K562 (cell line): ENCODE results near the gene IGFBP7. TPM values are rescaled to one million over a fixed set of nuclear protein-coding genes. Genes with fewer than 3 reads are reported as not detected.

Experiments
- ATAC-seq: fragments of 200-7000 bp; cut with Tn5 transposase; 3 replicates; pipeline ENCODE4 v1.9.1; 2020; ENCODE audit warnings: moderate library complexity
- BruUV-seq: library from RNA; stranded (reverse); fragments of 400-500 nt; replicated peaks from 2 replicates; lab custom pipeline; 2021; lab: Mats Ljungman, UMichigan
- CTCF ChIA-PET: fragments of 300-600 bp; formaldehyde crosslinking; extraction: SDS; loops from one replicate; lab custom pipeline; 2021; ENCODE audit warnings: low intra/inter-chr PET ratio; lab: Yijun Ruan, JAX
- POLR2A ChIA-PET: fragments of 300-600, 350-650 bp; sonication (Branson Sonifier 250); formaldehyde crosslinking; extraction: SDS; loops from one replicate; lab custom pipeline; 2021; ENCODE audit warnings: antibody characterized with exemption, inconsistent platforms; lab: Yijun Ruan, JAX
- DNase-seq, 4 experiments: peaks; one replicate each; pipeline versions ENCODE4 v3.0.0 to v3.0.0-alpha.2; 2011 to 2018; ENCODE audit warnings: low spot score in 3 of 4, mixed read lengths in 3 of 4; ENCODE audit errors: extremely low read depth in 1 of 4
- FAIRE-seq: peaks from 2 replicates; lab custom pipeline; 2011; peaks lifted over from hg19 to GRCh38; lab: Jason Lieb, UNC
- H2AFZ ChIP-seq: 2 replicates; pipeline ENCODE4 v1.6.0; 2011; ENCODE audit warnings: low read depth, low read length, control low read depth, inconsistent platforms
- H3K27ac ChIP-seq: fragments of 200-600 bp; 3 replicates; pipeline ENCODE4 v1.8.0; 2011; ENCODE audit warnings: low read depth, mild to moderate bottlenecking, control low read depth, inconsistent platforms, low read length, moderate library complexity, mixed read lengths; ENCODE audit errors: extremely low read depth
- H3K27me3 ChIP-seq, 2 experiments: fragments of 300-600 bp in 1 of 2; 2 replicates in 1 of 2; 3 replicates in 1 of 2; pipeline versions ENCODE4 v1.6.0 to v1.8.0; 2011; ENCODE audit warnings: inconsistent platforms in 2 of 2, low read length in 2 of 2, mild to moderate bottlenecking in 1 of 2, mixed read lengths in 1 of 2, moderate library complexity in 1 of 2; ENCODE audit not compliant: control insufficient read depth in 2 of 2, insufficient read depth in 2 of 2
- H3K36me3 ChIP-seq: fragments of 300-600 bp; 3 replicates; pipeline ENCODE4 v1.8.0; 2011; ENCODE audit warnings: mild to moderate bottlenecking, low read length, inconsistent platforms; ENCODE audit not compliant: control insufficient read depth, insufficient read depth
- H3K4me1 ChIP-seq, 2 experiments: fragments of 200-600 bp in 1 of 2; replicated peaks in 1 of 2; 2 replicates in 1 of 2; 3 replicates in 1 of 2; pipeline versions ENCODE4 v1.5.1 to v1.8.0; 2011; ENCODE audit warnings: inconsistent platforms in 2 of 2, low read length in 2 of 2, mild to moderate bottlenecking in 1 of 2, mixed read lengths in 1 of 2, moderate library complexity in 1 of 2; ENCODE audit not compliant: control insufficient read depth in 2 of 2, insufficient read depth in 2 of 2
- H3K4me2 ChIP-seq: 2 replicates; pipeline ENCODE4 v1.6.1; 2011; ENCODE audit warnings: low read length, control low read depth, inconsistent platforms, mixed read lengths; ENCODE audit not compliant: insufficient read depth
- H3K4me3 ChIP-seq: fragments of 200-600 bp; sonication (generic), shearing (Covaris generic); 2 replicates; pipeline ENCODE4 v1.5.1; 2016; ENCODE audit warnings: control low read depth, inconsistent platforms
- H3K79me2 ChIP-seq: fragments of 200-600 bp; 3 replicates; pipeline ENCODE4 v1.8.0; 2011; ENCODE audit warnings: low read length, inconsistent platforms; ENCODE audit not compliant: control insufficient read depth, insufficient read depth
- H3K9ac ChIP-seq, 2 experiments: 2 replicates each; pipeline versions ENCODE4 v1.6.0 to v1.6.1; 2011; ENCODE audit warnings: low read depth in 2 of 2, low read length in 2 of 2, control low read depth in 1 of 2, inconsistent platforms in 1 of 2, mild to moderate bottlenecking in 1 of 2, mixed read lengths in 1 of 2; ENCODE audit not compliant: insufficient read depth in 1 of 2
- H3K9me1 ChIP-seq: one replicate; pipeline ENCODE4 v1.6.0; 2011; ENCODE audit warnings: inconsistent platforms, mild to moderate bottlenecking, low read length, moderate library complexity; ENCODE audit not compliant: control insufficient read depth, insufficient read depth
- H3K9me3 ChIP-seq: replicated peaks from 2 replicates; pipeline ENCODE4 v1.5.1; 2011; ENCODE audit warnings: low read depth, low read length, inconsistent platforms; ENCODE audit not compliant: control insufficient read depth, insufficient read depth
- H4K20me1 ChIP-seq: replicated peaks from 2 replicates; pipeline ENCODE4 v1.6.1; 2011; ENCODE audit warnings: low read length, inconsistent platforms, mixed read lengths; ENCODE audit not compliant: control insufficient read depth, insufficient read depth
- BMI1 ChIP-seq: fragments of 150-350 bp; IDR thresholded peaks from 2 replicates; pipeline ENCODE4 v1.6.1; 2014; ENCODE audit warnings: low read length
- CCNT2 ChIP-seq: IDR thresholded peaks from 2 replicates; pipeline ENCODE4 v1.6.1; 2011; ENCODE audit warnings: borderline replicate concordance, low read depth, mild to moderate bottlenecking, moderate library complexity, mixed read lengths, low read length; ENCODE audit not compliant: insufficient read length; ENCODE audit errors: extremely low read depth
- MCM5 ChIP-seq: fragments of 450-650 bp; IDR thresholded peaks from 2 replicates; pipeline ENCODE4 v1.6.1; 2016; ENCODE audit warnings: low read depth
- NCOR1 ChIP-seq: fragments of 450-650 bp; IDR thresholded peaks from 2 replicates; pipeline ENCODE4 v1.6.1; 2016; ENCODE audit warnings: mild to moderate bottlenecking, moderate library complexity
- NFE2 ChIP-seq: IDR thresholded peaks from 2 replicates; pipeline ENCODE4 v1.6.1; 2014; ENCODE audit warnings: antibody characterized with exemption, low read depth
- NR1H2 ChIP-seq: sonication (generic); formaldehyde crosslinking; IDR thresholded peaks from 2 replicates; pipeline ENCODE4 v1.4.0; 2020; ENCODE audit warnings: mild to moderate bottlenecking, missing genetic modification reagents
- NUFIP1 ChIP-seq: fragments of 450-650 bp; IDR thresholded peaks from 2 replicates; pipeline ENCODE4 v1.6.1; 2018; ENCODE audit not compliant: partially characterized antibody
- OTX1 ChIP-seq: fragments of 450-650 bp; formaldehyde crosslinking; IDR thresholded peaks from 2 replicates; pipeline ENCODE4 v1.4.0; 2022; ENCODE audit warnings: mild to moderate bottlenecking
- PCBP1 ChIP-seq: fragments of 200-400 bp; formaldehyde crosslinking; IDR thresholded peaks from 2 replicates; pipeline ENCODE4 v1.6.1; 2018; ENCODE audit warnings: mild to moderate bottlenecking, low read depth, low read length; ENCODE audit not compliant: poor library complexity, severe bottlenecking
- SMAD2 ChIP-seq: fragments of 150-350 bp; IDR thresholded peaks from 2 replicates; pipeline ENCODE4 v1.6.1; 2014; ENCODE audit warnings: low read depth, mild to moderate bottlenecking, low read length
- TGIF2 ChIP-seq: sonication (generic); formaldehyde crosslinking; IDR thresholded peaks from 2 replicates; pipeline ENCODE4 v1.8.1; 2022; ENCODE audit warnings: mild to moderate bottlenecking, missing genetic modification reagents, moderate library complexity
- YY1 ChIP-seq, 3 experiments: IDR thresholded peaks; 2 replicates each; pipeline ENCODE4 v1.6.1; 2011; ENCODE audit warnings: low read length in 2 of 3, mild to moderate bottlenecking in 2 of 3, moderate library complexity in 2 of 3, borderline replicate concordance in 1 of 3, control low read depth in 1 of 3, low read depth in 1 of 3; ENCODE audit not compliant: insufficient read depth in 3 of 3, insufficient replicate concordance in 2 of 3, control insufficient read depth in 1 of 3, insufficient read length in 1 of 3; ENCODE audit errors: extremely low read depth in 1 of 3
- ZBTB7A ChIP-seq: IDR thresholded peaks from 2 replicates; pipeline ENCODE4 v1.6.1; 2011; ENCODE audit warnings: low read depth, mild to moderate bottlenecking, low read length, moderate library complexity, borderline replicate concordance; ENCODE audit not compliant: control insufficient read depth
- ZNF140 ChIP-seq: fragments of 250-450 bp; sonication (Bioruptor Pico); IDR thresholded peaks from 2 replicates; pipeline ENCODE4 v1.8.0; 2021; ENCODE audit warnings: moderate library complexity, mild to moderate bottlenecking, inconsistent platforms
- ZNF764 ChIP-seq: fragments of 250-450 bp; sonication (Bioruptor Pico); IDR thresholded peaks from 2 replicates; pipeline ENCODE4 v1.4.0; 2020; ENCODE audit warnings: low read depth, mild to moderate bottlenecking, moderate library complexity
- ZNF785 ChIP-seq: fragments of 250-450 bp; sonication (Bioruptor Pico); IDR thresholded peaks from 2 replicates; pipeline ENCODE4 v1.4.0; 2020; ENCODE audit warnings: mild to moderate bottlenecking
- WGBS: fragments of 100-300 bp; shearing (Covaris generic); methylation state at CpG from one replicate; pipeline ENCODE4 v1.1.6; 2016; ENCODE audit warnings: low coverage, mixed read lengths; ENCODE audit not compliant: insufficient coverage; ENCODE audit errors: missing lambda C conversion rate; 5-methylcytosine and 5-hydroxymethylcytosine counted together
- in situ Hi-C: fragments of 300-500 bp; cut with MboI; formaldehyde crosslinking; loops from 4 replicates; pipeline ENCODE4 v1.15.0; 2018; ENCODE audit warnings: inconsistent platforms, mixed read lengths
- intact Hi-C: fragments of 100-400 bp; cut with micrococcal nuclease; formaldehyde crosslinking; loops from 2 replicates; pipeline ENCODE4 v1.14.2; 2022
- polyA plus RNA-seq, 8 experiments: library from polyadenylated mRNA; depleted of rRNA in 4 of 8; stranded (reverse) in 5 of 8; unstranded in 3 of 8; fragments of >200 nt; fragmentation: Nextera tagmentation in 2 of 8; fragmentation: Illumina TruSeq in 1 of 8; extraction: Ambion mirVana in 2 of 8; extraction: Trizol in 1 of 8; gene quantifications; 2 replicates each; pipeline versions ENCODE4 v1.2.1 to v1.2.3, GENCODE V29; 2011 to 2014; ENCODE audit warnings: inconsistent platforms in 1 of 8, missing spikeins in 1 of 8
- total RNA-seq, 7 experiments: library from RNA; depleted of rRNA in 6 of 7; stranded (reverse); fragments of >200 nt in 6 of 7; fragmentation: Illumina TruSeq in 2 of 7; extraction: Trizol in 2 of 7; gene quantifications; 2 replicates each; pipeline versions ENCODE4 v1.2.1 to v1.2.3, GENCODE V29; 2011 to 2021; ENCODE audit warnings: low replicate concordance in 1 of 7
- TF ChIP-seq, protein P1 (sequence below): sonication (generic); formaldehyde crosslinking; IDR thresholded peaks from 2 replicates; pipeline ENCODE4 v1.8.0; 2022; ENCODE audit warnings: mild to moderate bottlenecking, missing genetic modification reagents

The IGFBP7 gene
- total and polyA plus RNA-seq, 9 of the 15 experiments (the other 6 are each of a cell fraction or from before 2014, with no cell fraction given) = 0.27 to 0.49 (median 0.29) TPM; not detected in 6

DNA sequence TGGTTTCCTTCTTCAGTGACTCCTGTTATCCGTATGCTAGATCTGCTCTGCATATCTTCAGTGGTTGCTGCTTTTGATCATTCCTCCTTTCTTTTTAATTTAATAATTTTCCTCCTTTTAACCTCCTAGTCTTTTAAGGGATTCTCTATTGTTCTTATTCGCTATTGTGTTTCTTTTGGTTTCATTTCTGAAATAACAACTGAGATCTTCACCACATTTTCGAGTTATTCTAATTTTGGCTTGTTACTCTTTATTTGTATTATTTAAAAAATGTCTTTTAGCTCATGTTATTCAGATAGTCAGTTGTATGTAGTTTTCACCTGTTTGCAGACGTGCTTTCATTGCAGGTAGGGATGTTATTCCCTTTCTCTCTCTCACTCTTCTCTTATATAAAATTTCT is 24.9 kb downstream of the IGFBP7 start:
- BruUV-seq = no TSS peak
- intact Hi-C loops (no loop called here), in situ Hi-C loops (no loop called here)
- H3K27ac ChIP-seq = no peak overlapping the region
- no peak overlapping the region for H3K9ac ChIP-seq
- ChIA-PET CTCF (no interaction called here), POLR2A (no interaction called here)
- no peaks in the 10 kb centered on the region for H4K20me1 ChIP-seq
- TF ChIP-seq YY1 (IDR thresholded peaks at IDR 0.05; ENCODE audit: borderline replicate concordance in 1 of 3, control insufficient read depth in 1 of 3, extremely low read depth in 1 of 3, insufficient read depth in 3 of 3, insufficient read length in 1 of 3, insufficient replicate concordance in 2 of 3, low read depth in 1 of 3, low read length in 2 of 3) = no peak
- TF ChIP-seq CCNT2 = no peak
- TF ChIP-seq MCM5 = no peak
- TF ChIP-seq OTX1 (CRISPR knock-in tag) = no peak
- no peak for TF ChIP-seq NR1H2 (CRISPR knock-in tag)
- no peak for TF ChIP-seq NFE2
- no peak for TF ChIP-seq ZNF140
- TF ChIP-seq BMI1 = no peak
- no peak for TF ChIP-seq PCBP1
- TF ChIP-seq TGIF2 (CRISPR knock-in tag) = no peak
- TF ChIP-seq ZNF785 = no peak
- TF ChIP-seq, protein P1, sequence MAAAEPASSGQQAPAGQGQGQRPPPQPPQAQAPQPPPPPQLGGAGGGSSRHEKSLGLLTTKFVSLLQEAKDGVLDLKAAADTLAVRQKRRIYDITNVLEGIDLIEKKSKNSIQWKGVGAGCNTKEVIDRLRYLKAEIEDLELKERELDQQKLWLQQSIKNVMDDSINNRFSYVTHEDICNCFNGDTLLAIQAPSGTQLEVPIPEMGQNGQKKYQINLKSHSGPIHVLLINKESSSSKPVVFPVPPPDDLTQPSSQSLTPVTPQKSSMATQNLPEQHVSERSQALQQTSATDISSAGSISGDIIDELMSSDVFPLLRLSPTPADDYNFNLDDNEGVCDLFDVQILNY (CRISPR knock-in tag) = no peak
- TF ChIP-seq NCOR1 = no peak
- no peak for TF ChIP-seq NUFIP1
- no peak for TF ChIP-seq ZNF764
- no peak for TF ChIP-seq SMAD2
- TF ChIP-seq ZBTB7A = no peak
- ATAC-seq (no peak), FAIRE-seq (no peak), DNase-seq (no peak)
- H3K4me2 ChIP-seq = no peak overlapping the region
- H3K4me3 ChIP-seq = no peak overlapping the region
- no peaks in the 10 kb centered on the region for H3K9me1 ChIP-seq
- 0% methylated on average over 4 of the region's 4 CpGs for WGBS
- no peaks in the 10 kb centered on the region for H3K9me3 ChIP-seq
- no peaks in the 10 kb centered on the region for H3K79me2 ChIP-seq
- H3K36me3 ChIP-seq = no peaks in the 10 kb centered on the region
- H2AFZ ChIP-seq = no peak overlapping the region
- no peaks in the 10 kb centered on the region for H3K4me1 ChIP-seq
- H3K27me3 ChIP-seq = peaks cover 0 to 4% of the 10 kb centered on the region in 2 experiments; a peak in 1 of 5 replicates
